Transverse colon (tissue), 4 donors: ENCODE measurements around the gene AGAP1.

Source experiments
- POLR2A ChIP-seq: fragments of 450-650 bp; IDR thresholded peaks from one replicate; pipeline ENCODE4 v1.6.1; 2016; ENCODE audit warnings: antibody characterized with exemption, mild to moderate bottlenecking, moderate library complexity
- POLR2AphosphoS5 ChIP-seq, 3 donors: sonication (generic); formaldehyde crosslinking; IDR thresholded peaks; one replicate each; pipeline ENCODE4 v1.6.1; 2016; ENCODE audit warnings: antibody characterized with exemption in 3 of 3
- TF ChIP-seq, protein P1 (sequence below), 5 experiments: fragments of 200-600 bp in 3 of 5; fragments of 450-650 bp in 2 of 5; sonication (generic) in 3 of 5; IDR thresholded peaks; 1 replicate in 2 of 5; 2 replicates in 3 of 5; pipeline ENCODE4 v1.5.1; 2016 to 2017; ENCODE audit warnings: antibody characterized with exemption in 5 of 5, inconsistent platforms in 3 of 5, mild to moderate bottlenecking in 2 of 5, moderate library complexity in 1 of 5

DNA sequence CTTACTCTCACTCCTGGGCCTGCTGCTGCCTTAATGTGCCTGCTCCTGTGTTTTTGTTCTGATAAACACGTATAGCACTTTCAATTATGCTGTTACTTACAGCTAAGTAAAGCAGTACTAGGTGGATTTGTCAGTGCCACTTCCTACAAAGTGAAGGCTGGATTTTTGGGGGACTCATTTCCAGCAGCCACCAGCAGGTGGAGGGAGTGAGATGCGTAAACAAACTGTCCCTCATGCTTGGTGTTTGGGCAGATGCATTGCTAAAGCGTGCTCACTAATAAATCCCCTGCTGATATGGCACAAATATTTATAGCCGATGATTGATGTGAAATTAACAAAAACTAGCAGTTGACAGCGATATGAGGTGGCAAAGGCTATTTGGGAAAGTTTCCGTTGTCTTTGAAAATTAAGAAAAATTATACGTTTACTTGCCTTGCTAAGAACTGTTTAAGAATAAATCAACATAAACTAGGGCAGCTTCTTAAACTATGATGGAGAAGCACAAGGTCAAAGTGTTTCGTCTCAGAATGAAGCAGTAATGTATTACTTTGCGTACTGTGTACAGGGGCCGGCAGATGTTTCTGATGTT is 101.7 kb downstream of the AGAP1 start:
- TF ChIP-seq, protein P1, sequence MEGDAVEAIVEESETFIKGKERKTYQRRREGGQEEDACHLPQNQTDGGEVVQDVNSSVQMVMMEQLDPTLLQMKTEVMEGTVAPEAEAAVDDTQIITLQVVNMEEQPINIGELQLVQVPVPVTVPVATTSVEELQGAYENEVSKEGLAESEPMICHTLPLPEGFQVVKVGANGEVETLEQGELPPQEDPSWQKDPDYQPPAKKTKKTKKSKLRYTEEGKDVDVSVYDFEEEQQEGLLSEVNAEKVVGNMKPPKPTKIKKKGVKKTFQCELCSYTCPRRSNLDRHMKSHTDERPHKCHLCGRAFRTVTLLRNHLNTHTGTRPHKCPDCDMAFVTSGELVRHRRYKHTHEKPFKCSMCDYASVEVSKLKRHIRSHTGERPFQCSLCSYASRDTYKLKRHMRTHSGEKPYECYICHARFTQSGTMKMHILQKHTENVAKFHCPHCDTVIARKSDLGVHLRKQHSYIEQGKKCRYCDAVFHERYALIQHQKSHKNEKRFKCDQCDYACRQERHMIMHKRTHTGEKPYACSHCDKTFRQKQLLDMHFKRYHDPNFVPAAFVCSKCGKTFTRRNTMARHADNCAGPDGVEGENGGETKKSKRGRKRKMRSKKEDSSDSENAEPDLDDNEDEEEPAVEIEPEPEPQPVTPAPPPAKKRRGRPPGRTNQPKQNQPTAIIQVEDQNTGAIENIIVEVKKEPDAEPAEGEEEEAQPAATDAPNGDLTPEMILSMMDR (IDR thresholded peaks at IDR 0.05): peak; percentile 77 to 92 (median 83)
- TF ChIP-seq POLR2A (no peak), POLR2AphosphoS5 (IDR thresholded peaks at IDR 0.05) (no peak)
